Skin epidermis (tissue), 12 donors: ENCODE results near the gene RENBP.

Experiments used
- H3K27ac ChIP-seq, 21 experiments: fragments of 200-600 bp; sonication (generic) in 11 of 21; one replicate each; pipeline ENCODE4 v1.5.0; 2020; ENCODE audit warnings: mild to moderate bottlenecking in 3 of 21, inconsistent platforms in 2 of 21, moderate library complexity in 2 of 21
- H3K4me3 ChIP-seq, 7 experiments: fragments of 200-600 bp; sonication (generic) in 2 of 7; one replicate each; pipeline ENCODE4 v1.5.0; 2020; ENCODE audit warnings: inconsistent platforms in 2 of 7, mild to moderate bottlenecking in 2 of 7, moderate library complexity in 1 of 7

The RENBP gene

DNA sequence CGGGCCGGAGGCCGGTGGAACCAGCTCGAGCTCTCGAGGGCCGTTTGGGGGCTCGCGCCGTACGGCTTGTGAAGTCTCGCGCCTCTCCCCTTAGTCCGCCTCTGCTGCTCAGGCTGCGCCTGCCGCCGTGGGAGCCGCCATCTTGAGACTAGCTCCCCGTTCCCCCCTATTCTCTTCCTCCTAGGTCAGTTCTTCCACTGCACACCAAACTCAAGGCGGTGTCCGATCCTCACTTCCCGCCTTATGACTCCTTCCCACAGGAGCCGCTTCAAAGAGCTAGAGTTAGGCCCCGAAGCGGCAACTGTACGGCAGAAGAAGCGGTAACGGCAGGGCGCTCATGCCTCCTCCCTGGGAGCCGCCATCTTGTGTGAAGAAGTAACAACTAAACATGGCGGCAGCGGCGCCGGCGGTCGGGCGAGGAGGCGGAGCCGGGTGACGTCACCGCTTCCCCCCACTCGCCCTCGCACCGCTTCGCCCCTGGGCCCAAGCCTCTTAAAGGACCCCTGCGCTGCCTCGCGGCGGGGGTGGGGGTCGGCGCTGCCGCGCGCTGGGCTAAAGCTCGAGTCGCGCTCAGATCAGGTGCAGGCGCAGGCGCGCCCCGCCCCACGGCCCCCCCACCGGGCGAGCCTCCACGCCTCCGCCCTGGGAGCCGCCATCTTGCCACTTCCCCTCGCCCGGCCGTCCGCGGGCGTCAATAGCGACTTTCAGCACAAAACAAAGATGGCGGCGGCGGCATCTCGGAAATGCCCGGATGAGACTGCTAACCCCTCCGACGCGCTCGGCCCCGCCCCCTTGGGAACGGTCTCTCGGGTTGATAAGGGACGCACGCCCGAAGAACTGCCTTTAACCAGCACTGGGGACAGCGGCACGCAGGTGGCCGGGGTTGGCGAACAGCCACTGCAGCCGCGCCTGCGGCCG, 27.3 kb upstream of the RENBP start, which contains the start of gene HCFC1:
HCFC1 (minus strand) TSS at position 369 of the 918 bp plus-strand sequence. CDS start 978 bp downstream, outside the sequence.
- peak within 1 kb of the TSS; percentile 47 to 88 (median 69) for H3K4me3 ChIP-seq
- H3K27ac ChIP-seq = peak within 1 kb of the TSS; percentile 94 to 100 (median 99)

- H3K27ac ChIP-seq = peak overlapping the region; percentile 94 to 100 (median 99)
These were observed 26.6 kb upstream of the RENBP start for GRCh38 chrX:153971124-153971449.

GRCh38 chrX:153970357-153971123, 26.1 kb upstream of the RENBP start:
- Histone ChIP-seq H3K27ac (peak overlapping the region; percentile 94 to 100 (median 99)), H3K4me3 (peak overlapping the region; percentile 47 to 88 (median 69))

More at GRCh38 chrX:153971124-153971449, 26.6 kb upstream of the RENBP start:
- H3K4me3 ChIP-seq = peak overlapping the region; percentile 47 to 88 (median 69)

GRCh38 chrX:153969904-153970356, 25.5 kb upstream of the RENBP start:
- peak overlapping the region in 20 of 21 experiments; percentile 53 to 100 (median 99) for H3K27ac ChIP-seq
- peak overlapping the region; percentile 47 to 88 (median 69) for H3K4me3 ChIP-seq

DNA sequence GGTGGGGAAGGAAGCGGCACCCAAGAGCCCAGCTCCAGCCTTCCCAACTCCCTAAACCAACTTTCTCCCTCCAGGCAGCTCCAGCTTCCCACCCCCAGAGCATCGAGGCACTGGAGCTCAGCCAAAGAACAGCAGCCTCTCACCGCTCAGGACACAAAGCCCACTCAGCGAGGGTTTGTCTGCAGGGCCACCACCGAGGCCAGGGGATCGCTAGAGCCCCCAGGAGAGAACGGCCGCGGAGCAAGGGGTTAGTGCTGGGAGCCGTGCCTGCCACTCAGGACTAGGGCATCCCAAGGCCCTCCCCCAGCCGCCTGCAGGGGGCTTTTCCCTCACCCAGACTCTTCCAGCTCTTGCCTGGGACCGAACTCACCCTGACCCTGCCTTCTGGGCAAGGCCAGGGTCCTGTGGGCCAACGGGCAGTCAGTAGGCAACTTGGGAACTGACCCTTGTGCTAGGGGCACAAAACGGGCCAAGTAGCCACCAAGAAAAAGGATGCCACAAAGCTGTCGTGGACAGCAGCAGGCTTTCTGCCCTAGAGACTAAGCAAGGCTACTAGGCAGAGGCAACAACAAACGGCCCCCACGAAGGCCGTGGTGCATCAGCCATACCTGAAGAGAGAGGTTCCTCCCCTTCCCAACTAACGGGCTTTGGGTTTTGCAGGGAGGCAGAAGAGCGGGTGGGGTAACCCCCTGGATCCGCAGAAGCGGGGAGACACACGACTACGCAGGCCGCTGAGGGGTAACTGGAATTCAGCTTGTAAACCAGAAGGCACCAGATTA, 24.9 kb upstream of the RENBP start:
- Histone ChIP-seq H3K4me3 (peak overlapping the region; percentile 47 to 88 (median 69)), H3K27ac (peak overlapping the region in 20 of 21 experiments; percentile 34 to 100 (median 98))

- H3K4me3 ChIP-seq = peak overlapping the region; percentile 47 to 88 (median 69)
- peak overlapping the region in 18 of 21 experiments; percentile 34 to 100 (median 98) for H3K27ac ChIP-seq
These were observed 24.3 kb upstream of the RENBP start for GRCh38 chrX:153968754-153969124.

DNA sequence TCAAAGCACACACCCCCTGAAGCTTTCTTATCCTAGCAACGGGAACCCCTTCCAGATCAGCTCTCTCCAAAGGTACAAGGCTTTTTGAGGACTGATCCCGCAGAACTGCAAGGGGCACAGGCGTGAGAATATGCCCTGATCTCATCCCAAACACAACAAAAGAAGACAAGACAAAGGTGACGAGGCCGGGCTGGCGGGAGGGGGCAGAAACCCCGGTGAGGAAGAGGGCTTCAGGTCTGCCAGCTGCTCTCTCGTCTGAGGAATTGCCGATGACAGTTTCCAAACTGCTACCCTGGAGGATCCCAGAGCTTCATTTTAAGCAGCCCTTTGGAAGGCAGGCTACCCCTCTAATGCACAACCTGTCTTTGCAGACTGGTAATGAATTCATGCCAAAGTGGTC, 23.8 kb upstream of the RENBP start:
- Histone ChIP-seq H3K4me3 (peak overlapping the region in 4 of 7 experiments; percentile 47 to 75 (median 64)), H3K27ac (peak overlapping the region in 17 of 21 experiments; percentile 4 to 100 (median 96))

DNA sequence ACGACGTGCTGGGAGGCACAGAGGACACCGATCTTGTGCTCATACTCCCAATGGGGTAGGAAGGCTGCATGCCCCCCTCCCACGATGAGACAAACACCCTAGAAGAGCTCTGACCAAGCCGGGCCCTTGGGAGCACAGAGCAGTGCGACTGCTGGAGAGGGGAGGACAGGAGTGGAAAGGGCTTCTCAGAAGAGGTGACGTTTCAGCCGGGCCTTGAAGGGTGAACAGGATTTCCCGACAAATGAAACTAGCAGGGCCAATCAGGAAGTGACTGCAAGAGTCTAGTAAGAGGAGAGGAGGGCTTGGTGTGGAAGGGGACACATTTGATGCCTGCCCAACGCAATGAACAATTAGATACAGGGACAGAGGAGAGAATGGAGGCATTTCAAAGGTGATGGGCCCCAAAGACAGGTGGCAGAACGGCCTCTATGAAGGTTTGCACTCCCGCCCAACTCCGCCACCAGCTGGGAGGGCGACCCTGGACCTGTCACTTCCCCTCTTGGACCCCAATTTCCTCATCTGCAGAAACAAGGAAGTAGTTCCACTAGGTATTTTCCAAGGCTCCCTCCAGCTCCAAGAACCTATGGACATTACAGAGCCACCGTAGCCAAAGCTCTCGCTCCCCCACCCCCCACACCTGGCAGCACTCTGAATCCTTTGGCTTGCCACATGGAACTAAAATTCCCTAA, 23.2 kb upstream of the RENBP start:
- H3K4me3 ChIP-seq = peak overlapping the region in 1 of 7 experiments; percentile 69
- peak overlapping the region in 17 of 21 experiments; percentile 4 to 100 (median 63) for H3K27ac ChIP-seq

DNA sequence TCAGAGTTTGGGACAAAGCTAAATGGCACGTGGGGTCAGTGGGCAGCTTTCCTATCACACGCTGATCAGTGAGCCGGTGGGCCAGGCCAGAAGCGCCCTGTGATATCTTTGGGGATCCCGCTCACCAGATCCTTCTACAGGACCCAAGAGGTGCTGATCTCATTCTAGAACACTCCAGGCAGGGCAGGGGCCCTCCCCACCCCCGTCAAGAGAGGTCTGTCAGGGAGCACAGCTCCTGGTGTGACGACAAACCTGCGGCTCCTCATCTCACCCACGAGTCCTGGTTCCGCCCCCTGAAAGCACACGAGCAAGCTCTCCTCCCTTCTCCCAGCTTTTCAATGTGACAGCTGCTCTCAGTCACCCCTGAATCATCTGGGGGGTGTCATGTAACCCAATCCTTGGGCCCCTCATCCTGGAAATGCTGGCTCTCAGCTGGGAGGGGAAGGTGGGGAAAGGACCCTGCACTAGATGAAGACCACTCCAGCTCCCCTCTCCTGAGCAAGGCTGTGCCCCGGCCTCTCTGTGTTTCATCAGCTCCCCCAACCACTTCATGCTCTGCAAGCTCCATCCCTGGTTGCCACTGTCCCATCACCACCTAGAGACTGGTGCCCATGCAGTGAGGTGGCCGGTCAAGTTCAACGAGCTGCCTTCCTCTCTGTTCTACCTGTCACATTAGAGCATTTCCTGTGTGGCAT, 22.5 kb upstream of the RENBP start:
- peak overlapping the region in 1 of 7 experiments; percentile 69 for H3K4me3 ChIP-seq
- peak overlapping the region in 14 of 21 experiments; percentile 4 to 100 (median 70) for H3K27ac ChIP-seq

GRCh38 chrX:153966283-153966688, 21.8 kb upstream of the RENBP start:
- H3K4me3 ChIP-seq = no peak overlapping the region

DNA sequence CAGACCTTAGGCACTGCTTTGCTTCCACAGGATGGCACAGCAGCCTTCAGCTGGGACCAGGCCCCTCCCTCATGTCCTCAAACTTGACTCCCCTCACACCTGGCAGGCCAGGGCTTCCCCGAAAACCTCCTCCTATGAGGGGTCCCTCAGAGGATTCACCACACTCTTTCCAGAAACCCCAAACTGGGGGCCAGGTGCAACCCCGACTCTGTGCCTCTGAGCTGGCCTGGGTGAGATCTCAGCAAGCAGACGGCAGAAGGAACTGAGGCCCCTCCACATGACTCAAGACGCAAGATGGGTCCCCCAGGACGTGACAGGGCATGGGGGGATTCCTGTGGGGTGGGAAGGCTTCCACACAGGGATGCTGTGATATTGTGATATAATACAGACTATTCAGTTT, 21.0 kb upstream of the RENBP start:
- H3K4me3 ChIP-seq = no peak overlapping the region
- H3K27ac ChIP-seq = peak overlapping the region in 1 of 21 experiments; percentile 19

More at GRCh38 chrX:153966283-153966688, 21.8 kb upstream of the RENBP start:
- peak overlapping the region in 8 of 21 experiments; percentile 26 to 100 (median 84) for H3K27ac ChIP-seq

- Histone ChIP-seq H3K4me3 (no peak overlapping the region), H3K27ac (no peak overlapping the region)
These were observed 19.7 kb upstream of the RENBP start for GRCh38 chrX:153964105-153964504.

DNA sequence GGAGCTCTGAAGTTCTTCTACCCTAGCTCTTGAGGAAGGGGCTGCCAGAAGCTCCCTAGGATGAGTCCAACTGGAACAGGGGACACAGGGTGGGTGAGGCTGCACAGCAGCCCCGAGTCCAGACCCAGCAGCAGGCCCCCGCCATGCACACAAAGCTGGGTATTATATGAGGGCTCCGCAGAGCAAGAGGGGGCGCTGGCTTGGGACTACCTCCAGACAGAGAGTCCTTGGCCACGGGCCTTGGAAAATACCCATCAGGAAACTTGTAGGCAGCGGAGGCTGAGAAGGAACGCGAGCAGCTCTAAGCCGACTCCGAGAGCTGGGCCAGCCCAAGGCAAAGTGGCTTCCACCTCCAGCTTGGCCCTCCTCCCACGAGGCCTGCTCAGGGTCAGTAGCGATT, 19.1 kb upstream of the RENBP start:
- no peak overlapping the region for H3K4me3 ChIP-seq
- H3K27ac ChIP-seq = no peak overlapping the region

GRCh38 chrX:153961292-153961691, 16.8 kb upstream of the RENBP start:
- H3K4me3 ChIP-seq = no peak overlapping the region
- H3K27ac ChIP-seq = no peak overlapping the region

DNA sequence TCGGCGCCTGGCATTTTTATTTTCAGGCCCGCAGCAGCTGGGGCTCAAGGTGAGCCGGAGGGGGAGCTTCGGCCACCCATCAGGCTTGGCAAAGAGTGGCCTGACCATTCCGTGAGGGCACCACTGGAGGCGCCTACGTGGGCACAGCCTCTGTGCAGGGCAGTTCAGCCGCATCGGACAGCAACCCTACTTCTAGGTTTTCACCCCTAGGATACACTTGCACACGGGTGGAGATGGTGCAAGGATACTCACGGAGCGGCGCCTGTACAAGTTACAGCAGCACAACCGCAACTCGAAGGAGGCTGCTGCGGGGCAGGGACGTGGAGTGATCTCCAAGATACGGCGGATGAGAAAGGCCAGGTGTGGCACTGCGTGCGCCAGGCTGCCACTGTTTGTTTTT, 16.3 kb upstream of the RENBP start:
- H3K27ac ChIP-seq = no peak overlapping the region
- no peak overlapping the region for H3K4me3 ChIP-seq

GRCh38 chrX:153960077-153960476, 15.6 kb upstream of the RENBP start:
- Histone ChIP-seq H3K27ac (no peak overlapping the region), H3K4me3 (no peak overlapping the region)

GRCh38 chrX:153959649-153960048, 15.2 kb upstream of the RENBP start:
- Histone ChIP-seq H3K4me3 (no peak overlapping the region), H3K27ac (no peak overlapping the region)

GRCh38 chrX:153958605-153959004, 14.2 kb upstream of the RENBP start:
- Histone ChIP-seq H3K4me3 (no peak overlapping the region), H3K27ac (no peak overlapping the region)
